ENCODE results near the gene C1R. TPM values are rescaled to one million over a fixed set of nuclear protein-coding genes. Genes with fewer than 3 reads are reported as not detected.

The C1R gene
- total RNA-seq = 1 to 10 TPM; 4.0 to 5.3 TPM

DNA sequence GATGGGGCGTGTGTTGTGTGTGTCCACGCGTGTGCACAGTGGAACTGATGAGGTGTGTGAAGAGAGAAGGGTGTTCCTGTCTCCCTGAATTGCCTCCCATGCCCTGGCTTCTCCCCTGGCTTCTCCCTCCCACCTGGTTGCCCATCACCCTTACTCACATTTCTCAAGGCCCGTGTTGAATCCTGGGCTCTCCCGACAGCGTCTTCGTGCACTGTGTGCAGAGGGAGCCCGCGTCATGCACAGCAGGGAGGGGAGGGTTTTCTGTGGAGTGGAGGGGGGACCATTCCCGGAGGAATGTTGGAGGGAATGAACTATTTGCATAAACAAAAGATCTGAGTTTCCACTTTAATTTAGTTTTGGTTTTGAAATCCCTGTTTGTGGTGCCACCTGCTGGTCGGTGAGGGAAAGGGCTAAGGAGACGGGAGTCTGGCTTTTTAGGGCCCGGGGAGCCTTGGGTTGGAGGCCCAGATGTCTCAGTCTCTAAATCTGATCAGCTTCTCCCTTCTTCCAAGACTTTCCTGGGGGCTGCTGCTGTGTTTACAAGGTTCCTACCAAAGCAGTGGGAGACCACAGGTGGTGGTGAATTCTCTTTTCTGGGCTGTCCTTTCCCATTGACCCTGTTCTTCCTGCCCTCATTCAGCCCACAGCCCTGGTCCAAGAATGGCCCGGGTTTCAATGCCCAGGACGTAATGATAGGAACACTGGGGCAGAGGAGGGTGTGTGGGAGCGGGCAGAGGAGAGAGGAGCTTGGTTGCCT is at the start of gene C1R:
TSS of gene C1R (minus strand) at position 217 of the 757 bp plus-strand sequence. CDS start at position 160, 57 bp downstream.
- Mint-ChIP-seq H3K27me3 (no peaks in the 10 kb centered on the region), H3K36me3 (no peaks in the 10 kb centered on the region), H3K9me3 (ENCODE audit: low read depth) (no peaks in the 10 kb centered on the region), H3K27ac (peak within 1 kb of the TSS; percentile 84), H3K4me3 (peak within 1 kb of the TSS; percentile 72), H3K4me1 (peaks cover 6% of the 10 kb centered on the region)
- peak; percentile 78 for DNase-seq
- CTCF ChIA-PET = interaction anchor here (0.6 to 1.6 kb wide), 9 partner anchors 17 to 124 kb away, joined by 3 to 6 read pairs (median 3); partner anchors contain the start of gene C1RL
- peak; percentile 76 for ATAC-seq

DNA sequence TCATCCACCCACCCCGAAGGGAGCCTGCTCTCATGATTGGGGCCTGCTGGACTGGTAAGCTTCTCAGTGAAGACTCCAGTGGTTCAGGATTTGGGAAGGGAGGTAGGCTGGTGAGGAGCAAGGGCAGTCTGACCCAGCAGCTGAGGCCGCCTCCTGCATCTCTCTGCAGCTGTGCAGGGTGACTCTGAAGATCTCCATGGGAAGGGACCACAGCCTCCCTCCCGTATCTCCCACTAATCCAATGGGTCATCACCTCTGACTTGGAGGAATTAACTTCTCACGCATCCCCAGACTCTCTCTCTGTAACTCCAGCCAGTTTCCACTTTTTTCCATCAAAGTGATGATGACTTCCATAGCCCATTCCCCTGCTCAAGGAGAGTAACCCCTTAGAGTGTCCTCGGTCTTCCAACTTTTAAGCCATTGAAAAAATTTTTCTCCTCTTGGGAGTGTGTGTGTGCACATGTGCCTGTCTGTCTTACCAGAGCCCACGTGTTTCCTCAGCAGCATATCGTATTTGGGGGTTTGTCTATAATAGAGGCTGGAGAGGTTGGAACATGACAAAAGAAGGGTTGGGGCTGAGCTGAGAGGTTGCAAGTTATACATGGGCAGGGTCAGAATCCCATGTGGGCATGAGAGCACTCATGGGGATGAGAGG is 49.2 kb upstream of the C1R start:
- no peak for ATAC-seq
- Mint-ChIP-seq H3K9me3 (ENCODE audit: low read depth) (no peaks in the 10 kb centered on the region), H3K27ac (no peak overlapping the region)

GRCh38 chr12:7139200-7139599 is 47.0 kb upstream of the C1R start:
- Mint-ChIP-seq H3K27ac (no peak overlapping the region), H3K4me3 (no peak overlapping the region), H3K4me1 (peaks cover 6% of the 10 kb centered on the region), H3K36me3 (peaks cover 66% of the 10 kb centered on the region), H3K9me3 (ENCODE audit: low read depth) (no peaks in the 10 kb centered on the region), H3K27me3 (no peaks in the 10 kb centered on the region)
- DNase-seq = no peak
- no peak for ATAC-seq
- CTCF ChIA-PET = interaction anchor here (0.7 to 1.4 kb wide), 3 partner anchors 15 to 121 kb away, joined by 3 to 5 read pairs (median 3); partner anchors contain the start of genes LPCAT3 and PEX5

More for the DNA sequence above, 49.2 kb upstream of the C1R start:
- peaks cover 6% of the 10 kb centered on the region for H3K4me1 Mint-ChIP-seq
- CTCF ChIA-PET = interaction anchor here (0.9 to 2.0 kb wide), 4 partner anchors 21 to 47 kb away, joined by 3 to 6 read pairs (median 3); no protein-coding TSS in a partner anchor
- no peak overlapping the region for H3K4me3 Mint-ChIP-seq
- H3K27me3 Mint-ChIP-seq = no peaks in the 10 kb centered on the region
- peaks cover 54% of the 10 kb centered on the region for H3K36me3 Mint-ChIP-seq
- no peak for DNase-seq

DNA sequence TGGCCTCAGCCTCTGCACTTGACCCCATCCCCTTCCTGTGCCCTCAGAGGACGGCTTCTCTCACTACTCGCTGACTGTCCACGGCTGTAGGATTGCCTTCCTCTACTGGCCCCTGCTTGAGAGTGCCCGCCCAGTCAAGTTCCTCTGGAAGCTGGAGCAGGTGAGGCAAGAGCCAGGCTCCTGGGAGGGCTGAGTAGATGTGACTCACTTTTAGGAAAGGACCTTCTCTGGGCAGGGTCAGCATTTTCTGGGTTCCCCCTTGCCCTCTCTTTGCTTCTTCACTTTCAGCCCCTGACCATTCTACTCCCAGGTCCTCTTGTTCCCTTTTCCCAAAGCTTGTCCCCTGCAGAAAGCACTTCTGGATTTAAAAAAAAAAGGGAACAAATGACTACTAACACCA is 45.7 kb upstream of the C1R start:
- ATAC-seq = no peak
- H3K4me1 Mint-ChIP-seq = peaks cover 9% of the 10 kb centered on the region
- H3K9me3 Mint-ChIP-seq (ENCODE audit: low read depth) = no peaks in the 10 kb centered on the region
- no peak overlapping the region for H3K4me3 Mint-ChIP-seq
- H3K27me3 Mint-ChIP-seq = no peaks in the 10 kb centered on the region
- no peak overlapping the region for H3K27ac Mint-ChIP-seq
- peaks cover 66% of the 10 kb centered on the region for H3K36me3 Mint-ChIP-seq
- no peak for DNase-seq
- CTCF ChIA-PET = no interaction called here

- ATAC-seq (no peak), DNase-seq (no peak)
- H3K4me1 Mint-ChIP-seq = peaks cover 18% of the 10 kb centered on the region
- no peaks in the 10 kb centered on the region for H3K9me3 Mint-ChIP-seq (ENCODE audit: low read depth)
- CTCF ChIA-PET = no interaction called here
- no peaks in the 10 kb centered on the region for H3K27me3 Mint-ChIP-seq
- H3K4me3 Mint-ChIP-seq = no peak overlapping the region
- H3K27ac Mint-ChIP-seq = no peak overlapping the region
- H3K36me3 Mint-ChIP-seq = peaks cover 63% of the 10 kb centered on the region
Measured at GRCh38 chr12:7136676-7137075, 44.4 kb upstream of the C1R start.

GRCh38 chr12:7136071-7136470 is 43.8 kb upstream of the C1R start:
- H3K27ac Mint-ChIP-seq = no peak overlapping the region
- no peak overlapping the region for H3K4me3 Mint-ChIP-seq
- no peaks in the 10 kb centered on the region for H3K27me3 Mint-ChIP-seq
- DNase-seq = no peak
- no peak for ATAC-seq
- H3K9me3 Mint-ChIP-seq (ENCODE audit: low read depth) = no peaks in the 10 kb centered on the region
- peaks cover 21% of the 10 kb centered on the region for H3K4me1 Mint-ChIP-seq
- H3K36me3 Mint-ChIP-seq = peaks cover 58% of the 10 kb centered on the region
- CTCF ChIA-PET = no interaction called here

GRCh38 chr12:7134396-7135166 is 42.3 kb upstream of the C1R start:
- H3K27ac Mint-ChIP-seq = no peak overlapping the region
- CTCF ChIA-PET = no interaction called here

DNA sequence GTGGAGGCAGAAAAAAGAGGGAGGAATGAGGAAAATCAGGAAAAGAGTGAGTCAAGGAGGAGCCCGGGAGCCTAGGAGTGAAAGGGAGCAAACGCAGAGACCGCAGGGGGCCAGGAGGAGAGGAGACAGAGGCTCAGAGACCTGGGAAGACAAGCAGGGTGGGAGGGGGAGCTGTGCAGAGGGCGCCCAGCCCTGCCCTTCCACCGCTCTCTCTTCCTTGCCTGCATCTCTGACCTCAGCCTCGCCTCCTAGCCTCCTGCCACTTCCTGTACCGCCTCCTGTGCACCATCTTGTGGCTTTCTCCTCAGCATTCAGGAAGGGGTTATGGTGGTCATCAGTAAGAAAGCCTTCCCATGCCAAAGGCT is 39.2 kb upstream of the C1R start:
- H3K27me3 Mint-ChIP-seq = no peaks in the 10 kb centered on the region
- H3K4me1 Mint-ChIP-seq = peaks cover 38% of the 10 kb centered on the region
- DNase-seq (peak; percentile 88), ATAC-seq (peak; percentile 59)
- H3K9me3 Mint-ChIP-seq (ENCODE audit: low read depth) = no peaks in the 10 kb centered on the region
- peak overlapping the region; percentile 95 for H3K4me3 Mint-ChIP-seq
- H3K36me3 Mint-ChIP-seq = peaks cover 32% of the 10 kb centered on the region
- CTCF ChIA-PET = interaction anchor here (0.6 to 2.5 kb wide), 6 partner anchors 13 to 174 kb away, joined by 3 to 10 read pairs (median 3); no protein-coding TSS in a partner anchor
- H3K27ac Mint-ChIP-seq = peak overlapping the region; percentile 87

More at GRCh38 chr12:7134396-7135166, 42.3 kb upstream of the C1R start:
- Mint-ChIP-seq H3K36me3 (peaks cover 52% of the 10 kb centered on the region), H3K4me3 (no peak overlapping the region), H3K9me3 (ENCODE audit: low read depth) (no peaks in the 10 kb centered on the region), H3K27me3 (no peaks in the 10 kb centered on the region), H3K4me1 (peaks cover 28% of the 10 kb centered on the region)
- ATAC-seq (no peak), DNase-seq (no peak)

GRCh38 chr12:7130701-7131501 is 38.7 kb upstream of the C1R start:
- H3K27ac Mint-ChIP-seq = peak overlapping the region; percentile 87
- peak; percentile 58 for ATAC-seq
- CTCF ChIA-PET = interaction anchor here (0.6 to 2.5 kb wide), 6 partner anchors 14 to 174 kb away, joined by 3 to 10 read pairs (median 3); partner anchors contain the start of gene C1RL

GRCh38 chr12:7129872-7130691 is 37.8 kb upstream of the C1R start, which contains the start of gene CLSTN3:
Gene CLSTN3, plus strand, starts transcription at chr12:7130371. Its CDS starts 278 bp downstream, at chr12:7130649.
- H3K36me3 Mint-ChIP-seq = peaks cover 20% of the 10 kb centered on the region
- H3K27me3 Mint-ChIP-seq = no peaks in the 10 kb centered on the region
- DNase-seq (peak; percentile 92), ATAC-seq (peak; percentile 83)
- H3K4me1 Mint-ChIP-seq = peaks cover 38% of the 10 kb centered on the region
- CTCF ChIA-PET = interaction anchor here (0.6 to 2.5 kb wide), 6 partner anchors 17 to 173 kb away, joined by 3 to 10 read pairs (median 4); partner anchors contain the start of gene C1RL
- H3K9me3 Mint-ChIP-seq (ENCODE audit: low read depth) = no peaks in the 10 kb centered on the region
- peak within 1 kb of the TSS; percentile 95 for H3K4me3 Mint-ChIP-seq
- peak within 1 kb of the TSS; percentile 87 for H3K27ac Mint-ChIP-seq

More at GRCh38 chr12:7130701-7131501, 38.7 kb upstream of the C1R start:
- H3K9me3 Mint-ChIP-seq (ENCODE audit: low read depth) = no peaks in the 10 kb centered on the region
- H3K4me3 Mint-ChIP-seq = peak overlapping the region; percentile 95
- peak; percentile 88 for DNase-seq
- peaks cover 38% of the 10 kb centered on the region for H3K4me1 Mint-ChIP-seq
- H3K27me3 Mint-ChIP-seq = no peaks in the 10 kb centered on the region
- H3K36me3 Mint-ChIP-seq = peaks cover 28% of the 10 kb centered on the region

DNA sequence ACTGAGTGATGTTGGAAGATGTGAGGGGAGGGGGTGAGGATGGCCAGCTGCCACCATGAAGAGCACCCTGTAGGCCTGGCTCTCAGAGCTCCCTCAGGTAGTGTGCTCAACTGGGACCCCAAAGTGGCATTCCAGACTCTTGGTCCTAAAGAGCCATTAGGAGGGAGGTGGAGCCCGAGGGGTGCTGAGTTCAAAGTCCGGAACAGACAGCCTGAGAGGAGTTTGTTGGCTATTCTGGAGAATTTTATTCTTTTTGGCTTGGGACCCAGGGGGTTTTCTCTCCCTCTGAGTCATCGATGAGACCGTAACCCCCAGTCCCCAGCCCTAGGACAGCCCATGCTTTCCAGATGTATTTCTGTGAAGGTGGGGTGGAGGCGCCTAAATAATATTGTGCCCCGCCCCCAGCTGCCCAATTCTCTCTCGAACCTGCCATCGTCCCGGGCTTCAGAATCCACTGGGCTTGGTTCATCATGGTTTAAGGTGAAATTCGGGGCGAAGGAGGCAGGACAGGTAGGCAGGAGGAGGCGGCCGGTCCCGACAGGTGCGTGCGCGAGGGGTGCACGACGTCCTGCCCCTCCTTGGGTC is 37.1 kb upstream of the C1R start:
- CTCF ChIA-PET = interaction anchor here (0.6 to 2.5 kb wide), 4 partner anchors 16 to 20 kb away, joined by 4 to 9 read pairs (median 4); partner anchors contain the start of gene C1RL
- no peaks in the 10 kb centered on the region for H3K27me3 Mint-ChIP-seq
- DNase-seq (no peak), ATAC-seq (no peak)
- H3K27ac Mint-ChIP-seq = peak overlapping the region; percentile 87
- no peaks in the 10 kb centered on the region for H3K9me3 Mint-ChIP-seq (ENCODE audit: low read depth)
- peak overlapping the region; percentile 95 for H3K4me3 Mint-ChIP-seq
- peaks cover 14% of the 10 kb centered on the region for H3K36me3 Mint-ChIP-seq
- H3K4me1 Mint-ChIP-seq = peaks cover 38% of the 10 kb centered on the region
